Panc1 (cell line): Measurements from ENCODE around the gene RGL4. TPM values are rescaled to one million over a fixed set of nuclear protein-coding genes. Genes with fewer than 3 reads are reported as not detected.
A peak's percentile ranks its signal among the peaks of the same experiment; 100 is the strongest.

Experiments used
- ATAC-seq: fragments of 200-7000 bp; cut with Tn5 transposase; 2 replicates; pipeline ENCODE4 v1.9.1; 2020; ENCODE audit warnings: mild to moderate bottlenecking, moderate library complexity
- BruUV-seq: library from RNA; stranded (reverse); fragments of 400-500 nt; replicated peaks from 2 replicates; lab custom pipeline; 2021; lab: Mats Ljungman, UMichigan
- CTCF ChIA-PET: fragments of 300-600 bp; sonication (Branson Sonifier 250); formaldehyde crosslinking; loops from one replicate; lab custom pipeline; 2022; ENCODE audit warnings: antibody characterized with exemption; lab: Charles Lee
- POLR2A ChIA-PET: fragments of 300-600 bp; sonication (Branson Sonifier 250); formaldehyde crosslinking; loops from one replicate; lab custom pipeline; 2022; ENCODE audit warnings: antibody characterized with exemption; lab: Charles Lee
- DNase-seq: peaks from one replicate; pipeline ENCODE4 v3.0.0-alpha.2; 2010; ENCODE audit warnings: low read depth, low spot score
- H3K27ac ChIP-seq: 2 replicates; pipeline ENCODE4 v1.5.1; 2011; ENCODE audit warnings: mild to moderate bottlenecking, low read length, inconsistent platforms
- H3K27me3 ChIP-seq: fragments of 200-500 bp; sonication (Bioruptor generic); 2 replicates; pipeline ENCODE4 v1.6.0; 2014; ENCODE audit warnings: low read length, inconsistent platforms; ENCODE audit not compliant: control insufficient read depth, insufficient read depth
- H3K36me3 ChIP-seq: fragments of 200-500 bp; sonication (Bioruptor generic); 2 replicates; pipeline ENCODE4 v1.5.1; 2014; ENCODE audit warnings: inconsistent platforms, mild to moderate bottlenecking, low read length, moderate library complexity; ENCODE audit not compliant: control insufficient read depth, insufficient read depth
- H3K4me1 ChIP-seq: 2 replicates; pipeline ENCODE4 v1.5.1; 2011; ENCODE audit warnings: inconsistent platforms, mild to moderate bottlenecking, low read length, moderate library complexity; ENCODE audit not compliant: control insufficient read depth, insufficient read depth
- H3K4me3 ChIP-seq, 2 experiments: 2 replicates each; pipeline ENCODE4 v1.5.1; 2011 to 2012; ENCODE audit warnings: low read depth in 2 of 2, low read length in 2 of 2, mild to moderate bottlenecking in 2 of 2, inconsistent platforms in 1 of 2, moderate library complexity in 1 of 2
- H3K9me3 ChIP-seq: fragments of 200-500 bp; sonication (Bioruptor generic); 2 replicates; pipeline ENCODE4 v1.5.1; 2014; ENCODE audit warnings: low read depth, mild to moderate bottlenecking, inconsistent platforms, low read length, moderate library complexity; ENCODE audit not compliant: control insufficient read depth, insufficient read depth
- CTCF ChIP-seq: fragments of 450-650 bp; IDR thresholded peaks from 2 replicates; pipeline ENCODE4 v1.5.1; 2017; ENCODE audit warnings: mild to moderate bottlenecking
- POLR2AphosphoS5 ChIP-seq: IDR thresholded peaks from 2 replicates; pipeline ENCODE4 v1.6.1; 2012; ENCODE audit warnings: mild to moderate bottlenecking, low read depth, low read length, moderate library complexity
- SIN3A ChIP-seq: IDR thresholded peaks from 2 replicates; pipeline ENCODE4 v1.6.1; 2012; ENCODE audit warnings: low read depth, mild to moderate bottlenecking, low read length, moderate library complexity, borderline replicate concordance; ENCODE audit not compliant: insufficient read depth
- TCF7L2 ChIP-seq: IDR thresholded peaks from 2 replicates; pipeline ENCODE4 v1.6.1; 2011; ENCODE audit warnings: mild to moderate bottlenecking, low read depth, low read length, inconsistent platforms
- in situ Hi-C: cut with HindIII; loops from 2 replicates; pipeline ENCODE4 v1.10.0; 2016; ENCODE audit warnings: low sequenced_read_pairs, low pct_unique_long_range_greater_than_20kb
- intact Hi-C: fragments of 100-400 bp; cut with micrococcal nuclease; formaldehyde crosslinking; loops from one replicate; pipeline ENCODE4 v1.10.0; 2022; ENCODE audit not compliant: unreplicated experiment
- total RNA-seq: library from RNA; stranded (reverse); gene quantifications from one replicate; pipeline ENCODE4 v1.2.1, GENCODE V29; 2021; ENCODE audit not compliant: unreplicated experiment
- TF ChIP-seq, protein P1 (sequence below), 2 experiments: IDR thresholded peaks; 2 replicates each; pipeline ENCODE4 v1.6.1; 2011 to 2012; ENCODE audit warnings: low read depth in 2 of 2, control low read depth in 1 of 2, low read length in 1 of 2, mild to moderate bottlenecking in 1 of 2, moderate library complexity in 1 of 2; ENCODE audit not compliant: insufficient read depth in 1 of 2

The RGL4 gene
- total RNA-seq, 1 experiment from 2014 or later: not detected

DNA sequence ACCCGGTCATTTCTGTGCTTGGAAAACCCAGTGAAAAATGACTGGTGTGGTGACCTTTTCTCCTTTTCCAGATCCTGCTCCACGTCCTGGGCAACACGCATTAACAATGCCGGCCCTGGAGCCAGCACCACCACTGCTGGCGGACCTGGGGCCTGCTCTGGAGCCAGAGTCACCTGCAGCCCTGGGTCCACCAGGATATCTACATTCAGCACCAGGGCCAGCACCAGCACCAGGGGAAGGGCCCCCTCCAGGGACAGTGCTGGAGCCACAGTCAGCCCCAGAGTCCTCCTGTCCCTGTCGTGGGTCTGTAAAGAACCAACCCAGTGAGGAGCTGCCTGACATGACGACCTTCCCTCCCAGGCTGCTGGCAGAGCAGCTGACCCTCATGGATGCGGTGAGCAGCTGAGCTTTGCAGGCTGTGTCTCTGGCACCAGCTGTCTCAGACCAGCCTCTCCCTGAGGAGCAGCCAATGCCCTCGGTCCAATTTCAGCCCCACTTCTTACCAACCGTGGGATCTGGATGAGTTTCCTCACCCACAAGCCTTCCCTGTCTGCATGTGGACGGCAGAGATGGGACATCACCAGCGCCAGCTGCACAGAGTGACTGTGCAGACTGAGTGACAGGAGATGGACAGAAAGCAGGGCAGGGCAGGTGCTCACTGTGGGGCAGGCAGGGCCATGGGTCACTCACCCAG lies 1.9 kb downstream of the RGL4 start:
- ATAC-seq (no peak), DNase-seq (no peak)
- Histone ChIP-seq H3K27ac (no peak overlapping the region), H3K4me3 (no peak overlapping the region), H3K27me3 (no peaks in the 10 kb centered on the region), H3K4me1 (no peaks in the 10 kb centered on the region), H3K36me3 (no peaks in the 10 kb centered on the region), H3K9me3 (no peaks in the 10 kb centered on the region)
- in situ Hi-C loops (no loop called here), intact Hi-C loops (no loop called here)
- TF ChIP-seq CTCF (no peak), SIN3A (no peak), TCF7L2 (no peak), POLR2AphosphoS5 (no peak)
- TF ChIP-seq, protein P1, sequence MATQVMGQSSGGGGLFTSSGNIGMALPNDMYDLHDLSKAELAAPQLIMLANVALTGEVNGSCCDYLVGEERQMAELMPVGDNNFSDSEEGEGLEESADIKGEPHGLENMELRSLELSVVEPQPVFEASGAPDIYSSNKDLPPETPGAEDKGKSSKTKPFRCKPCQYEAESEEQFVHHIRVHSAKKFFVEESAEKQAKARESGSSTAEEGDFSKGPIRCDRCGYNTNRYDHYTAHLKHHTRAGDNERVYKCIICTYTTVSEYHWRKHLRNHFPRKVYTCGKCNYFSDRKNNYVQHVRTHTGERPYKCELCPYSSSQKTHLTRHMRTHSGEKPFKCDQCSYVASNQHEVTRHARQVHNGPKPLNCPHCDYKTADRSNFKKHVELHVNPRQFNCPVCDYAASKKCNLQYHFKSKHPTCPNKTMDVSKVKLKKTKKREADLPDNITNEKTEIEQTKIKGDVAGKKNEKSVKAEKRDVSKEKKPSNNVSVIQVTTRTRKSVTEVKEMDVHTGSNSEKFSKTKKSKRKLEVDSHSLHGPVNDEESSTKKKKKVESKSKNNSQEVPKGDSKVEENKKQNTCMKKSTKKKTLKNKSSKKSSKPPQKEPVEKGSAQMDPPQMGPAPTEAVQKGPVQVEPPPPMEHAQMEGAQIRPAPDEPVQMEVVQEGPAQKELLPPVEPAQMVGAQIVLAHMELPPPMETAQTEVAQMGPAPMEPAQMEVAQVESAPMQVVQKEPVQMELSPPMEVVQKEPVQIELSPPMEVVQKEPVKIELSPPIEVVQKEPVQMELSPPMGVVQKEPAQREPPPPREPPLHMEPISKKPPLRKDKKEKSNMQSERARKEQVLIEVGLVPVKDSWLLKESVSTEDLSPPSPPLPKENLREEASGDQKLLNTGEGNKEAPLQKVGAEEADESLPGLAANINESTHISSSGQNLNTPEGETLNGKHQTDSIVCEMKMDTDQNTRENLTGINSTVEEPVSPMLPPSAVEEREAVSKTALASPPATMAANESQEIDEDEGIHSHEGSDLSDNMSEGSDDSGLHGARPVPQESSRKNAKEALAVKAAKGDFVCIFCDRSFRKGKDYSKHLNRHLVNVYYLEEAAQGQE (IDR thresholded peaks at IDR 0.05; ENCODE audit: insufficient read depth in 1 of 2, low read depth in 2 of 2, low read length in 1 of 2): peak; percentile 68 to 76
- no TSS peak for BruUV-seq
- POLR2A ChIA-PET: no interaction called here
- CTCF ChIA-PET: no interaction called here

GRCh38 chr22:23693979-23694680 lies 3.3 kb downstream of the RGL4 start:
- Histone ChIP-seq H3K36me3 (no peaks in the 10 kb centered on the region), H3K27me3 (no peaks in the 10 kb centered on the region), H3K4me1 (no peaks in the 10 kb centered on the region), H3K4me3 (no peak overlapping the region), H3K27ac (no peak overlapping the region), H3K9me3 (no peaks in the 10 kb centered on the region)
- intact Hi-C loops: no loop called here
- CTCF ChIA-PET: no interaction called here
- TF ChIP-seq SIN3A: no peak
- no peak for TF ChIP-seq POLR2AphosphoS5
- no peak for TF ChIP-seq CTCF
- no peak for TF ChIP-seq TCF7L2
- TF ChIP-seq, protein P1 (IDR thresholded peaks at IDR 0.05; ENCODE audit: insufficient read depth in 1 of 2, low read depth in 2 of 2, low read length in 1 of 2): no peak
- DNase-seq (no peak), ATAC-seq (no peak)
- in situ Hi-C loops: no loop called here
- POLR2A ChIA-PET: no interaction called here
- BruUV-seq: no TSS peak
